ENCODE measurements around the gene ACSF3.
"Not testable (repeated sequence)": the region's sequence is repeated elsewhere in the genome, so short reads cannot be mapped to it uniquely, and the experiment has no call there.

The ACSF3 gene

GRCh38 chr16:89164847-89165680, 71.4 kb downstream of the ACSF3 start:
- DNase-seq (ENCODE audit: low read depth): no peak
- H3K4me3 ChIP-seq (ENCODE audit: low read depth, low read length): no peak overlapping the region
- TF ChIP-seq MYC (IDR thresholded peaks at IDR 0.05; ENCODE audit: low read depth, low read length) (no peak), CTCF (IDR thresholded peaks at IDR 0.05; ENCODE audit: low read depth, low read length) (no peak), POLR2A (IDR thresholded peaks at IDR 0.05; ENCODE audit: extremely low read depth, insufficient read length) (no peak), MAX (IDR thresholded peaks at IDR 0.05; ENCODE audit: low read depth, low read length) (no peak)

- not testable (repeated sequence) for DNase-seq (ENCODE audit: low read depth); H3K4me3 ChIP-seq (ENCODE audit: low read depth, low read length)
Observed at GRCh38 chr16:89165681-89165979, 72.0 kb downstream of the ACSF3 start.

GRCh38 chr16:89166696-89167424, 73.2 kb downstream of the ACSF3 start:
- no peak overlapping the region for H3K4me3 ChIP-seq (ENCODE audit: low read depth, low read length)
- peak; percentile 40 for DNase-seq (ENCODE audit: low read depth)
- TF ChIP-seq MAX (IDR thresholded peaks at IDR 0.05; ENCODE audit: low read depth, low read length) (no peak), MYC (IDR thresholded peaks at IDR 0.05; ENCODE audit: low read depth, low read length) (no peak), CTCF (IDR thresholded peaks at IDR 0.05; ENCODE audit: low read depth, low read length) (no peak), POLR2A (IDR thresholded peaks at IDR 0.05; ENCODE audit: extremely low read depth, insufficient read length) (no peak)

GRCh38 chr16:89167425-89167941, 73.8 kb downstream of the ACSF3 start:
- TF ChIP-seq CTCF (IDR thresholded peaks at IDR 0.05; ENCODE audit: low read depth, low read length) (peak; percentile 87), MAX (IDR thresholded peaks at IDR 0.05; ENCODE audit: low read depth, low read length) (peak; percentile 51; the same call in 1 of the 2 replicates), MYC (IDR thresholded peaks at IDR 0.05; ENCODE audit: low read depth, low read length) (peak; percentile 65; the same call in 1 of the 2 replicates), POLR2A (IDR thresholded peaks at IDR 0.05; ENCODE audit: extremely low read depth, insufficient read length) (no peak)

GRCh38 chr16:89168381-89169189, 74.9 kb downstream of the ACSF3 start:
- H3K4me3 ChIP-seq (ENCODE audit: low read depth, low read length): no peak overlapping the region
- no peak for TF ChIP-seq MYC (IDR thresholded peaks at IDR 0.05; ENCODE audit: low read depth, low read length)
- TF ChIP-seq POLR2A (IDR thresholded peaks at IDR 0.05; ENCODE audit: extremely low read depth, insufficient read length): no peak
- no peak for DNase-seq (ENCODE audit: low read depth)

More at GRCh38 chr16:89167425-89167941, 73.8 kb downstream of the ACSF3 start:
- peak; percentile 92 for DNase-seq (ENCODE audit: low read depth)
- no peak overlapping the region for H3K4me3 ChIP-seq (ENCODE audit: low read depth, low read length)

- TF ChIP-seq MYC (IDR thresholded peaks at IDR 0.05; ENCODE audit: low read depth, low read length): no peak
- TF ChIP-seq MAX (IDR thresholded peaks at IDR 0.05; ENCODE audit: low read depth, low read length): no peak
- no peak for TF ChIP-seq POLR2A (IDR thresholded peaks at IDR 0.05; ENCODE audit: extremely low read depth, insufficient read length)
- TF ChIP-seq CTCF (IDR thresholded peaks at IDR 0.05; ENCODE audit: low read depth, low read length): no peak
- no peak for DNase-seq (ENCODE audit: low read depth)
- H3K4me3 ChIP-seq (ENCODE audit: low read depth, low read length): no peak overlapping the region
Observed at GRCh38 chr16:89169778-89170177, 76.1 kb downstream of the ACSF3 start.
